HepG2 (cell line): ENCODE data around the gene C2orf15. TPM values are rescaled to one million over a fixed set of nuclear protein-coding genes. Genes with fewer than 3 reads are reported as not detected.

ENCODE experiments used
- AGO2 ChIP-seq: fragments of 200-400 bp; formaldehyde crosslinking; optimal IDR thresholded peaks from 2 replicates; pipeline ENCODE3; 2017; ENCODE audit warnings: mild to moderate bottlenecking, low read depth, low read length, moderate library complexity
- CCDC6 ChIP-seq: sonication (generic); formaldehyde crosslinking; IDR thresholded peaks from 2 replicates; pipeline ENCODE4 v1.8.1; 2022; ENCODE audit warnings: mild to moderate bottlenecking, missing genetic modification reagents, moderate library complexity
- EEA1 ChIP-seq: sonication (generic); formaldehyde crosslinking; IDR thresholded peaks from 2 replicates; pipeline ENCODE4 v1.5.1; 2020; ENCODE audit warnings: mild to moderate bottlenecking, missing genetic modification reagents, borderline replicate concordance
- FOSL1 ChIP-seq: sonication (generic); formaldehyde crosslinking; IDR thresholded peaks from 2 replicates; pipeline ENCODE4 v1.9.0; 2021; ENCODE audit warnings: missing genetic modification reagents, borderline replicate concordance
- FOXJ3 ChIP-seq: sonication (generic); formaldehyde crosslinking; IDR thresholded peaks from 2 replicates; pipeline ENCODE4 v1.4.0; 2020; ENCODE audit warnings: missing genetic modification reagents, mild to moderate bottlenecking, borderline replicate concordance
- HMG20B ChIP-seq: conservative IDR thresholded peaks from 2 replicates; pipeline ENCODE4 v1.6.1; 2016; ENCODE audit warnings: missing genetic modification reagents, missing compliant biosample characterization
- RFXANK ChIP-seq: IDR thresholded peaks from 2 replicates; pipeline ENCODE4 v1.6.1; 2016
- SP2 ChIP-seq: sonication (generic); formaldehyde crosslinking; IDR thresholded peaks from 2 replicates; pipeline ENCODE4 v1.5.1; 2020; ENCODE audit warnings: mild to moderate bottlenecking, missing genetic modification reagents
- STAT5B ChIP-seq: sonication (generic); formaldehyde crosslinking; IDR thresholded peaks from 2 replicates; pipeline ENCODE4 v1.4.0; 2020; ENCODE audit warnings: missing genetic modification reagents
- U2AF1 ChIP-seq: fragments of 200-400 bp; formaldehyde crosslinking; optimal IDR thresholded peaks from 2 replicates; pipeline ENCODE3; 2017; ENCODE audit warnings: mild to moderate bottlenecking, low read depth, low read length
- USF2 ChIP-seq, 2 experiments: sonication (generic) in 1 of 2; formaldehyde crosslinking in 1 of 2; IDR thresholded peaks; 2 replicates each; pipeline versions ENCODE4 v1.5.1 to v1.6.1; 2011 to 2020; ENCODE audit warnings: borderline replicate concordance in 1 of 2, low read depth in 1 of 2, low read length in 1 of 2, mild to moderate bottlenecking in 1 of 2, missing genetic modification reagents in 1 of 2, moderate library complexity in 1 of 2
- ZNF570 ChIP-seq: sonication (generic); formaldehyde crosslinking; IDR thresholded peaks from 2 replicates; pipeline ENCODE4 v1.4.0; 2020; ENCODE audit warnings: mild to moderate bottlenecking, missing genetic modification reagents, borderline replicate concordance
- polyA plus RNA-seq, 8 experiments: library from polyadenylated mRNA; depleted of rRNA in 3 of 8; stranded (reverse) in 7 of 8; unstranded in 1 of 8; fragments of >200 nt; fragmentation: Illumina TruSeq in 4 of 8; extraction: Trizol in 4 of 8; gene quantifications; 2 replicates each; pipeline versions ENCODE4 v1.2.1 to v1.2.3, GENCODE V29; 2011 to 2016; ENCODE audit warnings: low read depth in 4 of 8, missing spikeins in 1 of 8, mixed read lengths in 1 of 8; ENCODE audit not compliant: insufficient read depth in 1 of 8
- total RNA-seq, 5 experiments: library from RNA; depleted of rRNA; stranded (reverse); fragments of >200 nt; fragmentation: Illumina TruSeq; extraction: Trizol; gene quantifications; 2 replicates each; pipeline ENCODE4 v1.2.3, GENCODE V29; 2016; ENCODE audit warnings: low read depth in 1 of 5
- TF ChIP-seq, protein P1 (sequence below): sonication (generic); formaldehyde crosslinking; IDR thresholded peaks from 2 replicates; pipeline ENCODE4 v1.9.0; 2021; ENCODE audit warnings: missing genetic modification reagents, borderline replicate concordance
- TF ChIP-seq, protein P2 (sequence below): IDR thresholded peaks from 2 replicates; pipeline ENCODE4 v1.6.1; 2016; ENCODE audit warnings: low read depth
- TF ChIP-seq, protein P3 (sequence below): sonication (generic); formaldehyde crosslinking; IDR thresholded peaks from 2 replicates; pipeline ENCODE4 v1.4.0; 2020; ENCODE audit warnings: missing genetic modification reagents
- TF ChIP-seq, protein P4 (sequence below): IDR thresholded peaks from 2 replicates; pipeline ENCODE4 v1.6.1; 2016
- TF ChIP-seq, protein P5 (sequence below): conservative IDR thresholded peaks from 2 replicates; pipeline ENCODE4 v1.6.1; 2018; ENCODE audit warnings: missing genetic modification reagents

C2orf15 gene
- total and polyA plus RNA-seq, 2 of the 13 experiments (the other 11 are each of a cell fraction or from before 2014, with no cell fraction given) = 5.5 to 8.3 TPM

GRCh38 chr2:99180755-99181623 lies 39.5 kb downstream of the C2orf15 start, which contains the start of the genes MITD1 and MRPL30 (continued):
- TF ChIP-seq, protein P1, sequence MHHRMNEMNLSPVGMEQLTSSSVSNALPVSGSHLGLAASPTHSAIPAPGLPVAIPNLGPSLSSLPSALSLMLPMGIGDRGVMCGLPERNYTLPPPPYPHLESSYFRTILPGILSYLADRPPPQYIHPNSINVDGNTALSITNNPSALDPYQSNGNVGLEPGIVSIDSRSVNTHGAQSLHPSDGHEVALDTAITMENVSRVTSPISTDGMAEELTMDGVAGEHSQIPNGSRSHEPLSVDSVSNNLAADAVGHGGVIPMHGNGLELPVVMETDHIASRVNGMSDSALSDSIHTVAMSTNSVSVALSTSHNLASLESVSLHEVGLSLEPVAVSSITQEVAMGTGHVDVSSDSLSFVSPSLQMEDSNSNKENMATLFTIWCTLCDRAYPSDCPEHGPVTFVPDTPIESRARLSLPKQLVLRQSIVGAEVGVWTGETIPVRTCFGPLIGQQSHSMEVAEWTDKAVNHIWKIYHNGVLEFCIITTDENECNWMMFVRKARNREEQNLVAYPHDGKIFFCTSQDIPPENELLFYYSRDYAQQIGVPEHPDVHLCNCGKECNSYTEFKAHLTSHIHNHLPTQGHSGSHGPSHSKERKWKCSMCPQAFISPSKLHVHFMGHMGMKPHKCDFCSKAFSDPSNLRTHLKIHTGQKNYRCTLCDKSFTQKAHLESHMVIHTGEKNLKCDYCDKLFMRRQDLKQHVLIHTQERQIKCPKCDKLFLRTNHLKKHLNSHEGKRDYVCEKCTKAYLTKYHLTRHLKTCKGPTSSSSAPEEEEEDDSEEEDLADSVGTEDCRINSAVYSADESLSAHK = no peak; the same call in 1 of the 2 replicates
- peak; percentile 94; the same call in 1 of the 2 replicates for TF ChIP-seq ZNF570 (CRISPR knock-in tag)
- TF ChIP-seq FOXJ3 (CRISPR knock-in tag) = peak; percentile 69; the same call in 1 of the 2 replicates
- peak; percentile 91 for TF ChIP-seq CCDC6 (CRISPR knock-in tag)
- TF ChIP-seq FOSL1 (CRISPR knock-in tag) = no peak
- 0 out of 2 replicates have a peak, but pooled peaks have one; percentile 50 for TF ChIP-seq STAT5B (CRISPR knock-in tag)
- TF ChIP-seq, protein P2, sequence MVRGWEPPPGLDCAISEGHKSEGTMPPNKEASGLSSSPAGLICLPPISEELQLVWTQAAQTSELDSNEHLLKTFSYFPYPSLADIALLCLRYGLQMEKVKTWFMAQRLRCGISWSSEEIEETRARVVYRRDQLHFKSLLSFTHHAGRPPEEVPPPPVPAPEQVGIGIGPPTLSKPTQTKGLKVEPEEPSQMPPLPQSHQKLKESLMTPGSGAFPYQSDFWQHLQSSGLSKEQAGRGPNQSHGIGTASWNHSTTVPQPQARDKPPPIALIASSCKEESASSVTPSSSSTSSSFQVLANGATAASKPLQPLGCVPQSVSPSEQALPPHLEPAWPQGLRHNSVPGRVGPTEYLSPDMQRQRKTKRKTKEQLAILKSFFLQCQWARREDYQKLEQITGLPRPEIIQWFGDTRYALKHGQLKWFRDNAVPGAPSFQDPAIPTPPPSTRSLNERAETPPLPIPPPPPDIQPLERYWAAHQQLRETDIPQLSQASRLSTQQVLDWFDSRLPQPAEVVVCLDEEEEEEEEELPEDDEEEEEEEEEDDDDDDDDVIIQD (CRISPR knock-in tag) = peak; percentile 86
- TF ChIP-seq USF2 (IDR thresholded peaks at IDR 0.05; ENCODE audit: low read depth, low read length) = peak; percentile 92
- TF ChIP-seq USF2 (CRISPR knock-in tag; IDR thresholded peaks at IDR 0.05; ENCODE audit: borderline replicate concordance) = peak; percentile 99
- TF ChIP-seq, protein P3, sequence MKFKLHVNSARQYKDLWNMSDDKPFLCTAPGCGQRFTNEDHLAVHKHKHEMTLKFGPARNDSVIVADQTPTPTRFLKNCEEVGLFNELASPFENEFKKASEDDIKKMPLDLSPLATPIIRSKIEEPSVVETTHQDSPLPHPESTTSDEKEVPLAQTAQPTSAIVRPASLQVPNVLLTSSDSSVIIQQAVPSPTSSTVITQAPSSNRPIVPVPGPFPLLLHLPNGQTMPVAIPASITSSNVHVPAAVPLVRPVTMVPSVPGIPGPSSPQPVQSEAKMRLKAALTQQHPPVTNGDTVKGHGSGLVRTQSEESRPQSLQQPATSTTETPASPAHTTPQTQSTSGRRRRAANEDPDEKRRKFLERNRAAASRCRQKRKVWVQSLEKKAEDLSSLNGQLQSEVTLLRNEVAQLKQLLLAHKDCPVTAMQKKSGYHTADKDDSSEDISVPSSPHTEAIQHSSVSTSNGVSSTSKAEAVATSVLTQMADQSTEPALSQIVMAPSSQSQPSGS = peak; percentile 96
- peak; percentile 45; the same call in 1 of the 2 replicates for TF ChIP-seq SP2 (CRISPR knock-in tag)
- TF ChIP-seq HMG20B (CRISPR knock-in tag) = peak; percentile 80
- TF ChIP-seq RFXANK (CRISPR knock-in tag) = peak; percentile 93
- TF ChIP-seq, protein P4, sequence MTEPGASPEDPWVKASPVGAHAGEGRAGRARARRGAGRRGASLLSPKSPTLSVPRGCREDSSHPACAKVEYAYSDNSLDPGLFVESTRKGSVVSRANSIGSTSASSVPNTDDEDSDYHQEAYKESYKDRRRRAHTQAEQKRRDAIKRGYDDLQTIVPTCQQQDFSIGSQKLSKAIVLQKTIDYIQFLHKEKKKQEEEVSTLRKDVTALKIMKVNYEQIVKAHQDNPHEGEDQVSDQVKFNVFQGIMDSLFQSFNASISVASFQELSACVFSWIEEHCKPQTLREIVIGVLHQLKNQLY (CRISPR knock-in tag) = peak; percentile 55; the same call in 1 of the 2 replicates
- TF ChIP-seq EEA1 (CRISPR knock-in tag) = peak; percentile 69; the same call in 1 of the 2 replicates
- peak; percentile 94 for TF ChIP-seq U2AF1
- no peak for TF ChIP-seq AGO2
- TF ChIP-seq, protein P5, sequence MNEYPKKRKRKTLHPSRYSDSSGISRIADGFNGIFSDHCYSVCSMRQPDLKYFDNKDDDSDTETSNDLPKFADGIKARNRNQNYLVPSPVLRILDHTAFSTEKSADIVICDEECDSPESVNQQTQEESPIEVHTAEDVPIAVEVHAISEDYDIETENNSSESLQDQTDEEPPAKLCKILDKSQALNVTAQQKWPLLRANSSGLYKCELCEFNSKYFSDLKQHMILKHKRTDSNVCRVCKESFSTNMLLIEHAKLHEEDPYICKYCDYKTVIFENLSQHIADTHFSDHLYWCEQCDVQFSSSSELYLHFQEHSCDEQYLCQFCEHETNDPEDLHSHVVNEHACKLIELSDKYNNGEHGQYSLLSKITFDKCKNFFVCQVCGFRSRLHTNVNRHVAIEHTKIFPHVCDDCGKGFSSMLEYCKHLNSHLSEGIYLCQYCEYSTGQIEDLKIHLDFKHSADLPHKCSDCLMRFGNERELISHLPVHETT = peak; percentile 97
